Measurements from ENCODE around the gene RASGRF2. TPM values are rescaled to one million over a fixed set of nuclear protein-coding genes. Genes with fewer than 3 reads are reported as not detected.

Gene RASGRF2
- total and polyA plus RNA-seq, 9 of the 15 experiments (the other 6 are each of a cell fraction or from before 2014, with no cell fraction given), result 0.01 to 0.22 (median 0.08) TPM; not detected in 2

DNA sequence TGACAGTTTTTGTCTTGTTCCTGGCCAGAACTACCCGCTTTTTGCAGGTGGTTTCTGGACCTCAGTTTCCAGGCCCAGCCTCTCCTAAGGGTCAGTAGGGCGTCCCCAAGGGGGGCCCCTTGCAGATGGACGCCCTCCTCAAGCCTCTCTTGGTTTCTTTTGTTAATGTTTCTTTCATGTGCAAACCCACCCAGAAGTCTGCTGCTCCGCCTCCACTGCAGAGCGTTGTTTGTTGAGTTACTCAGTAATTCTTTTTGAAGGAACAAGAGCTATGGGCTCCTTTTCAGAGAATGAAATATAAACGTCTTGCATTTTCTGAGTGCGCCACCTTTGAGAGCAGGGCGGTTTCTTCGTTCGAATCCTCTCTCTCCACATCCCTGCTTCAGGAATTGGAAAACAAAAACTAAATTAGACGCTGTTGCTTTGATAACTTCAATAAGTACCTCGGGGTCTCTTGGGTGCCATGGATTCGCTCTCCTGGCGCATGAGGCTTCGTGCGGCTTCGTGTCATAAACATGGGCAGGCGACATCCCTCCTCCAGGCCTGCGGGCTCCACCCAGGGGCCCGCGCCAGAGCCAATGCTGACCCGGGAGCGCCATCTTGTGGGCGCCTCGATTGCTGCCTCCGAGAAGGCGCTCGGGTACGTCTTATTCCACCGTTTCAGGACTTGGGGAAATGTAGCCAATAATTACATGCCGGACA, 234.6 kb downstream of the RASGRF2 start (continued):
- no peak for TF ChIP-seq JUN (IDR thresholded peaks at IDR 0.05; ENCODE audit: borderline replicate concordance, low read depth, low read length)
- no peak for TF ChIP-seq JUN (CRISPR knock-in tag; IDR thresholded peaks at IDR 0.05; ENCODE audit: borderline replicate concordance)
- TF ChIP-seq, protein P1, sequence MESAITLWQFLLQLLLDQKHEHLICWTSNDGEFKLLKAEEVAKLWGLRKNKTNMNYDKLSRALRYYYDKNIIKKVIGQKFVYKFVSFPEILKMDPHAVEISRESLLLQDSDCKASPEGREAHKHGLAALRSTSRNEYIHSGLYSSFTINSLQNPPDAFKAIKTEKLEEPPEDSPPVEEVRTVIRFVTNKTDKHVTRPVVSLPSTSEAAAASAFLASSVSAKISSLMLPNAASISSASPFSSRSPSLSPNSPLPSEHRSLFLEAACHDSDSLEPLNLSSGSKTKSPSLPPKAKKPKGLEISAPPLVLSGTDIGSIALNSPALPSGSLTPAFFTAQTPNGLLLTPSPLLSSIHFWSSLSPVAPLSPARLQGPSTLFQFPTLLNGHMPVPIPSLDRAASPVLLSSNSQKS (CRISPR knock-in tag; IDR thresholded peaks at IDR 0.05), result no peak
- no peak for TF ChIP-seq BACH1 (tag; IDR thresholded peaks at IDR 0.05)
- no peak for TF ChIP-seq SRSF7 (optimal IDR thresholded peaks at IDR 0.05; ENCODE audit: low read depth, low read length)
- TF ChIP-seq ZC3H8 (IDR thresholded peaks at IDR 0.05), result no peak
- TF ChIP-seq SMARCC2 (IDR thresholded peaks at IDR 0.05; ENCODE audit: low read depth), result no peak
- TF ChIP-seq CHD1 (IDR thresholded peaks at IDR 0.05; ENCODE audit: low read length), result no peak
- TF ChIP-seq NRF1 (conservative IDR thresholded peaks at IDR 0.05 in 1 of 2, IDR thresholded peaks at IDR 0.05 in 1 of 2), result peak; percentile 19 to 39; a peak in 1 of 4 replicates
- TF ChIP-seq ZNF830 (CRISPR knock-in tag; IDR thresholded peaks at IDR 0.05), result no peak
- TF ChIP-seq NFIC (IDR thresholded peaks at IDR 0.05), result no peak
- TF ChIP-seq, protein P2, sequence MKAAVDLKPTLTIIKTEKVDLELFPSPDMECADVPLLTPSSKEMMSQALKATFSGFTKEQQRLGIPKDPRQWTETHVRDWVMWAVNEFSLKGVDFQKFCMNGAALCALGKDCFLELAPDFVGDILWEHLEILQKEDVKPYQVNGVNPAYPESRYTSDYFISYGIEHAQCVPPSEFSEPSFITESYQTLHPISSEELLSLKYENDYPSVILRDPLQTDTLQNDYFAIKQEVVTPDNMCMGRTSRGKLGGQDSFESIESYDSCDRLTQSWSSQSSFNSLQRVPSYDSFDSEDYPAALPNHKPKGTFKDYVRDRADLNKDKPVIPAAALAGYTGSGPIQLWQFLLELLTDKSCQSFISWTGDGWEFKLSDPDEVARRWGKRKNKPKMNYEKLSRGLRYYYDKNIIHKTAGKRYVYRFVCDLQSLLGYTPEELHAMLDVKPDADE (conservative IDR thresholded peaks at IDR 0.05; ENCODE audit: control insufficient read depth, low read depth, low read length), result no peak
- TF ChIP-seq, protein P3, sequence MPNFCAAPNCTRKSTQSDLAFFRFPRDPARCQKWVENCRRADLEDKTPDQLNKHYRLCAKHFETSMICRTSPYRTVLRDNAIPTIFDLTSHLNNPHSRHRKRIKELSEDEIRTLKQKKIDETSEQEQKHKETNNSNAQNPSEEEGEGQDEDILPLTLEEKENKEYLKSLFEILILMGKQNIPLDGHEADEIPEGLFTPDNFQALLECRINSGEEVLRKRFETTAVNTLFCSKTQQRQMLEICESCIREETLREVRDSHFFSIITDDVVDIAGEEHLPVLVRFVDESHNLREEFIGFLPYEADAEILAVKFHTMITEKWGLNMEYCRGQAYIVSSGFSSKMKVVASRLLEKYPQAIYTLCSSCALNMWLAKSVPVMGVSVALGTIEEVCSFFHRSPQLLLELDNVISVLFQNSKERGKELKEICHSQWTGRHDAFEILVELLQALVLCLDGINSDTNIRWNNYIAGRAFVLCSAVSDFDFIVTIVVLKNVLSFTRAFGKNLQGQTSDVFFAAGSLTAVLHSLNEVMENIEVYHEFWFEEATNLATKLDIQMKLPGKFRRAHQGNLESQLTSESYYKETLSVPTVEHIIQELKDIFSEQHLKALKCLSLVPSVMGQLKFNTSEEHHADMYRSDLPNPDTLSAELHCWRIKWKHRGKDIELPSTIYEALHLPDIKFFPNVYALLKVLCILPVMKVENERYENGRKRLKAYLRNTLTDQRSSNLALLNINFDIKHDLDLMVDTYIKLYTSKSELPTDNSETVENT (CRISPR knock-in tag; IDR thresholded peaks at IDR 0.05), result no peak
- 0 out of 2 replicates have a peak, but pooled peaks have one; percentile 33 for TF ChIP-seq RNF2 (IDR thresholded peaks at IDR 0.05)
- no peak for TF ChIP-seq PURB (CRISPR knock-in tag; IDR thresholded peaks at IDR 0.05; ENCODE audit: low read depth)
- TF ChIP-seq HDAC3 (IDR thresholded peaks at IDR 0.05; ENCODE audit: borderline replicate concordance, partially characterized antibody), result no peak
- no peak for TF ChIP-seq ZBTB1 (CRISPR knock-in tag; IDR thresholded peaks at IDR 0.05; ENCODE audit: borderline replicate concordance, low read depth)
- peak; percentile 92 for TF ChIP-seq RAD21 (CRISPR knock-in tag; conservative IDR thresholded peaks at IDR 0.05 in 1 of 2, IDR thresholded peaks at IDR 0.05 in 1 of 2)
- TF ChIP-seq, protein P4, sequence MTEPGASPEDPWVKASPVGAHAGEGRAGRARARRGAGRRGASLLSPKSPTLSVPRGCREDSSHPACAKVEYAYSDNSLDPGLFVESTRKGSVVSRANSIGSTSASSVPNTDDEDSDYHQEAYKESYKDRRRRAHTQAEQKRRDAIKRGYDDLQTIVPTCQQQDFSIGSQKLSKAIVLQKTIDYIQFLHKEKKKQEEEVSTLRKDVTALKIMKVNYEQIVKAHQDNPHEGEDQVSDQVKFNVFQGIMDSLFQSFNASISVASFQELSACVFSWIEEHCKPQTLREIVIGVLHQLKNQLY (CRISPR knock-in tag; conservative IDR thresholded peaks at IDR 0.05), result no peak
- no peak for TF ChIP-seq HDAC1 (IDR thresholded peaks at IDR 0.05)
- no peak for TF ChIP-seq RBM14 (IDR thresholded peaks at IDR 0.05; ENCODE audit: borderline replicate concordance, insufficient read depth, low read depth, low read length)
- TF ChIP-seq NCOR1 (IDR thresholded peaks at IDR 0.05), result no peak

All from K562 (cell line).